HepG2 (cell line): ENCODE results near the gene ATP5F1E. TPM values are rescaled to one million over a fixed set of nuclear protein-coding genes. Genes with fewer than 3 reads are reported as not detected.

ENCODE experiments used
- BRCA1 ChIP-seq: sonication (generic); formaldehyde crosslinking; IDR thresholded peaks from 2 replicates; pipeline ENCODE4 v1.4.0; 2020; ENCODE audit warnings: missing genetic modification reagents
- CEBPG ChIP-seq: IDR thresholded peaks from 2 replicates; pipeline ENCODE4 v1.6.1; 2016
- DPF2 ChIP-seq: sonication (generic); formaldehyde crosslinking; IDR thresholded peaks from 2 replicates; pipeline ENCODE4 v1.4.0; 2020; ENCODE audit warnings: mild to moderate bottlenecking, low read depth, missing genetic modification reagents, borderline replicate concordance
- ETV5 ChIP-seq: IDR thresholded peaks from 2 replicates; pipeline ENCODE4 v1.6.1; 2018; ENCODE audit warnings: missing biosample characterization, missing genetic modification reagents, inconsistent platforms, borderline replicate concordance
- KLF12 ChIP-seq: sonication (generic); formaldehyde crosslinking; IDR thresholded peaks from 2 replicates; pipeline ENCODE4 v1.4.0; 2020; ENCODE audit warnings: missing genetic modification reagents, borderline replicate concordance
- SRY ChIP-seq: sonication (generic); formaldehyde crosslinking; IDR thresholded peaks from 2 replicates; pipeline ENCODE4 v1.8.0; 2022; ENCODE audit warnings: mild to moderate bottlenecking, missing genetic modification reagents
- ZFY ChIP-seq: sonication (generic); formaldehyde crosslinking; IDR thresholded peaks from 2 replicates; pipeline ENCODE4 v1.4.0; 2020; ENCODE audit warnings: missing genetic modification reagents
- ZMYM4 ChIP-seq: sonication (generic); formaldehyde crosslinking; IDR thresholded peaks from 2 replicates; pipeline ENCODE4 v1.8.1; 2023; ENCODE audit warnings: mild to moderate bottlenecking, missing genetic modification reagents
- ZNF430 ChIP-seq: sonication (generic); formaldehyde crosslinking; IDR thresholded peaks from 2 replicates; pipeline ENCODE4 v1.9.0; 2021; ENCODE audit warnings: mild to moderate bottlenecking, missing genetic modification reagents
- ZNF678 ChIP-seq: sonication (generic); formaldehyde crosslinking; IDR thresholded peaks from 2 replicates; pipeline ENCODE4 v1.4.0; 2020; ENCODE audit warnings: mild to moderate bottlenecking, missing genetic modification reagents
- ZNF7 ChIP-seq: IDR thresholded peaks from 2 replicates; pipeline ENCODE4 v1.6.1; 2016; ENCODE audit warnings: missing biosample characterization, missing genetic modification reagents
- ZNF776 ChIP-seq: sonication (generic); formaldehyde crosslinking; IDR thresholded peaks from 2 replicates; pipeline ENCODE4 v1.4.0; 2020; ENCODE audit warnings: mild to moderate bottlenecking, missing genetic modification reagents
- ZNF781 ChIP-seq: sonication (generic); formaldehyde crosslinking; IDR thresholded peaks from 2 replicates; pipeline ENCODE4 v1.5.1; 2020; ENCODE audit warnings: borderline replicate concordance, mild to moderate bottlenecking, missing genetic modification reagents; ENCODE audit errors: not compliant biosample characterization
- ZSCAN21 ChIP-seq: sonication (generic); formaldehyde crosslinking; IDR thresholded peaks from 2 replicates; pipeline ENCODE4 v1.8.0; 2022; ENCODE audit warnings: mild to moderate bottlenecking, missing genetic modification reagents, moderate library complexity, borderline replicate concordance
- ZSCAN30 ChIP-seq: sonication (generic); formaldehyde crosslinking; IDR thresholded peaks from 2 replicates; pipeline ENCODE4 v1.5.0; 2020; ENCODE audit warnings: mild to moderate bottlenecking, missing genetic modification reagents
- polyA plus RNA-seq, 8 experiments: library from polyadenylated mRNA; depleted of rRNA in 3 of 8; stranded (reverse) in 7 of 8; unstranded in 1 of 8; fragments of >200 nt; fragmentation: Illumina TruSeq in 4 of 8; extraction: Trizol in 4 of 8; gene quantifications; 2 replicates each; pipeline versions ENCODE4 v1.2.1 to v1.2.3, GENCODE V29; 2011 to 2016; ENCODE audit warnings: low read depth in 4 of 8, missing spikeins in 1 of 8, mixed read lengths in 1 of 8; ENCODE audit not compliant: insufficient read depth in 1 of 8
- total RNA-seq, 5 experiments: library from RNA; depleted of rRNA; stranded (reverse); fragments of >200 nt; fragmentation: Illumina TruSeq; extraction: Trizol; gene quantifications; 2 replicates each; pipeline ENCODE4 v1.2.3, GENCODE V29; 2016; ENCODE audit warnings: low read depth in 1 of 5
- TF ChIP-seq, protein P1 (sequence below): sonication (generic); formaldehyde crosslinking; IDR thresholded peaks from 2 replicates; pipeline ENCODE4 v1.9.0; 2021; ENCODE audit warnings: mild to moderate bottlenecking, missing genetic modification reagents
- TF ChIP-seq, protein P2 (sequence below): sonication (generic); formaldehyde crosslinking; IDR thresholded peaks from 2 replicates; pipeline ENCODE4 v1.4.0; 2020; ENCODE audit warnings: missing genetic modification reagents, borderline replicate concordance
- TF ChIP-seq, protein P3 (sequence below): sonication (generic); formaldehyde crosslinking; IDR thresholded peaks from 2 replicates; pipeline ENCODE4 v1.9.0; 2021; ENCODE audit warnings: missing genetic modification reagents, mild to moderate bottlenecking, borderline replicate concordance

Gene ATP5F1E
- total and polyA plus RNA-seq, 2 of the 13 experiments (the other 11 are each of a cell fraction or from before 2014, with no cell fraction given) = 121 to 134 TPM

- TF ChIP-seq SRY (CRISPR knock-in tag) (peak; percentile 74; the same call in 1 of the 2 replicates), ZMYM4 (CRISPR knock-in tag) (peak; percentile 72), KLF12 (CRISPR knock-in tag) (no peak; the same call in 1 of the 2 replicates), ZNF430 (CRISPR knock-in tag) (0 out of 2 replicates have a peak, but pooled peaks have one; percentile 47), ZSCAN21 (CRISPR knock-in tag) (peak; percentile 65; the same call in 1 of the 2 replicates), ZSCAN30 (no peak), CEBPG (CRISPR knock-in tag) (peak; percentile 71), ZNF7 (CRISPR knock-in tag) (peak; percentile 81), ETV5 (CRISPR knock-in tag) (peak; percentile 91), ZNF678 (CRISPR knock-in tag) (no peak), ZNF776 (CRISPR knock-in tag) (no peak), ZNF781 (CRISPR knock-in tag) (peak; percentile 26), ZFY (CRISPR knock-in tag) (peak; percentile 65), DPF2 (CRISPR knock-in tag) (peak; percentile 94), BRCA1 (CRISPR knock-in tag) (0 out of 2 replicates have a peak, but pooled peaks have one; percentile 44)
- TF ChIP-seq, protein P1, sequence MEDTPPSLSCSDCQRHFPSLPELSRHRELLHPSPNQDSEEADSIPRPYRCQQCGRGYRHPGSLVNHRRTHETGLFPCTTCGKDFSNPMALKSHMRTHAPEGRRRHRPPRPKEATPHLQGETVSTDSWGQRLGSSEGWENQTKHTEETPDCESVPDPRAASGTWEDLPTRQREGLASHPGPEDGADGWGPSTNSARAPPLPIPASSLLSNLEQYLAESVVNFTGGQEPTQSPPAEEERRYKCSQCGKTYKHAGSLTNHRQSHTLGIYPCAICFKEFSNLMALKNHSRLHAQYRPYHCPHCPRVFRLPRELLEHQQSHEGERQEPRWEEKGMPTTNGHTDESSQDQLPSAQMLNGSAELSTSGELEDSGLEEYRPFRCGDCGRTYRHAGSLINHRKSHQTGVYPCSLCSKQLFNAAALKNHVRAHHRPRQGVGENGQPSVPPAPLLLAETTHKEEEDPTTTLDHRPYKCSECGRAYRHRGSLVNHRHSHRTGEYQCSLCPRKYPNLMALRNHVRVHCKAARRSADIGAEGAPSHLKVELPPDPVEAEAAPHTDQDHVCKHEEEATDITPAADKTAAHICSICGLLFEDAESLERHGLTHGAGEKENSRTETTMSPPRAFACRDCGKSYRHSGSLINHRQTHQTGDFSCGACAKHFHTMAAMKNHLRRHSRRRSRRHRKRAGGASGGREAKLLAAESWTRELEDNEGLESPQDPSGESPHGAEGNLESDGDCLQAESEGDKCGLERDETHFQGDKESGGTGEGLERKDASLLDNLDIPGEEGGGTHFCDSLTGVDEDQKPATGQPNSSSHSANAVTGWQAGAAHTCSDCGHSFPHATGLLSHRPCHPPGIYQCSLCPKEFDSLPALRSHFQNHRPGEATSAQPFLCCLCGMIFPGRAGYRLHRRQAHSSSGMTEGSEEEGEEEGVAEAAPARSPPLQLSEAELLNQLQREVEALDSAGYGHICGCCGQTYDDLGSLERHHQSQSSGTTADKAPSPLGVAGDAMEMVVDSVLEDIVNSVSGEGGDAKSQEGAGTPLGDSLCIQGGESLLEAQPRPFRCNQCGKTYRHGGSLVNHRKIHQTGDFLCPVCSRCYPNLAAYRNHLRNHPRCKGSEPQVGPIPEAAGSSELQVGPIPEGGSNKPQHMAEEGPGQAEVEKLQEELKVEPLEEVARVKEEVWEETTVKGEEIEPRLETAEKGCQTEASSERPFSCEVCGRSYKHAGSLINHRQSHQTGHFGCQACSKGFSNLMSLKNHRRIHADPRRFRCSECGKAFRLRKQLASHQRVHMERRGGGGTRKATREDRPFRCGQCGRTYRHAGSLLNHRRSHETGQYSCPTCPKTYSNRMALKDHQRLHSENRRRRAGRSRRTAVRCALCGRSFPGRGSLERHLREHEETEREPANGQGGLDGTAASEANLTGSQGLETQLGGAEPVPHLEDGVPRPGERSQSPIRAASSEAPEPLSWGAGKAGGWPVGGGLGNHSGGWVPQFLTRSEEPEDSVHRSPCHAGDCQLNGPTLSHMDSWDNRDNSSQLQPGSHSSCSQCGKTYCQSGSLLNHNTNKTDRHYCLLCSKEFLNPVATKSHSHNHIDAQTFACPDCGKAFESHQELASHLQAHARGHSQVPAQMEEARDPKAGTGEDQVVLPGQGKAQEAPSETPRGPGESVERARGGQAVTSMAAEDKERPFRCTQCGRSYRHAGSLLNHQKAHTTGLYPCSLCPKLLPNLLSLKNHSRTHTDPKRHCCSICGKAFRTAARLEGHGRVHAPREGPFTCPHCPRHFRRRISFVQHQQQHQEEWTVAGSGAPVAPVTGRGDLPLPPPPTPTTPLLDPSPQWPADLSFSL (CRISPR knock-in tag) = peak; percentile 61; the same call in 1 of the 2 replicates
- TF ChIP-seq, protein P2, sequence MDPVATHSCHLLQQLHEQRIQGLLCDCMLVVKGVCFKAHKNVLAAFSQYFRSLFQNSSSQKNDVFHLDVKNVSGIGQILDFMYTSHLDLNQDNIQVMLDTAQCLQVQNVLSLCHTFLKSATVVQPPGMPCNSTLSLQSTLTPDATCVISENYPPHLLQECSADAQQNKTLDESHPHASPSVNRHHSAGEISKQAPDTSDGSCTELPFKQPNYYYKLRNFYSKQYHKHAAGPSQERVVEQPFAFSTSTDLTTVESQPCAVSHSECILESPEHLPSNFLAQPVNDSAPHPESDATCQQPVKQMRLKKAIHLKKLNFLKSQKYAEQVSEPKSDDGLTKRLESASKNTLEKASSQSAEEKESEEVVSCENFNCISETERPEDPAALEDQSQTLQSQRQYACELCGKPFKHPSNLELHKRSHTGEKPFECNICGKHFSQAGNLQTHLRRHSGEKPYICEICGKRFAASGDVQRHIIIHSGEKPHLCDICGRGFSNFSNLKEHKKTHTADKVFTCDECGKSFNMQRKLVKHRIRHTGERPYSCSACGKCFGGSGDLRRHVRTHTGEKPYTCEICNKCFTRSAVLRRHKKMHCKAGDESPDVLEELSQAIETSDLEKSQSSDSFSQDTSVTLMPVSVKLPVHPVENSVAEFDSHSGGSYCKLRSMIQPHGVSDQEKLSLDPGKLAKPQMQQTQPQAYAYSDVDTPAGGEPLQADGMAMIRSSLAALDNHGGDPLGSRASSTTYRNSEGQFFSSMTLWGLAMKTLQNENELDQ (CRISPR knock-in tag) = peak; percentile 83; the same call in 1 of the 2 replicates
- TF ChIP-seq, protein P3, sequence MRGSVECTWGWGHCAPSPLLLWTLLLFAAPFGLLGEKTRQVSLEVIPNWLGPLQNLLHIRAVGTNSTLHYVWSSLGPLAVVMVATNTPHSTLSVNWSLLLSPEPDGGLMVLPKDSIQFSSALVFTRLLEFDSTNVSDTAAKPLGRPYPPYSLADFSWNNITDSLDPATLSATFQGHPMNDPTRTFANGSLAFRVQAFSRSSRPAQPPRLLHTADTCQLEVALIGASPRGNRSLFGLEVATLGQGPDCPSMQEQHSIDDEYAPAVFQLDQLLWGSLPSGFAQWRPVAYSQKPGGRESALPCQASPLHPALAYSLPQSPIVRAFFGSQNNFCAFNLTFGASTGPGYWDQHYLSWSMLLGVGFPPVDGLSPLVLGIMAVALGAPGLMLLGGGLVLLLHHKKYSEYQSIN (CRISPR knock-in tag) = no peak
These were observed 16.1 kb downstream of the ATP5F1E start (continued) for GRCh38 chr20:59015812-59016711.
